ENCODE results near the gene NR3C2.

The NR3C2 gene

GRCh38 chr4:148273501-148273986 lies 168.7 kb downstream of the NR3C2 start:
- H3K4me3 ChIP-seq (ENCODE audit: low read length), result no peak overlapping the region
- no peak for TF ChIP-seq CTCF (conservative IDR thresholded peaks at IDR 0.05; ENCODE audit: low read depth, low read length)
- no peak for DNase-seq (ENCODE audit: low read depth)

- no peak overlapping the region for H3K4me3 ChIP-seq (ENCODE audit: low read length)
- no peak for TF ChIP-seq CTCF (conservative IDR thresholded peaks at IDR 0.05; ENCODE audit: low read depth, low read length)
- no peak for DNase-seq (ENCODE audit: low read depth)
These were observed 171.0 kb downstream of the NR3C2 start for GRCh38 chr4:148271166-148271565.

GRCh38 chr4:148270630-148271029 lies 171.6 kb downstream of the NR3C2 start:
- no peak for TF ChIP-seq CTCF (conservative IDR thresholded peaks at IDR 0.05; ENCODE audit: low read depth, low read length)
- DNase-seq (ENCODE audit: low read depth), result no peak
- H3K4me3 ChIP-seq (ENCODE audit: low read length), result no peak overlapping the region

- H3K4me3 ChIP-seq (ENCODE audit: low read length), result no peak overlapping the region
- DNase-seq (ENCODE audit: low read depth), result no peak
- no peak for TF ChIP-seq CTCF (conservative IDR thresholded peaks at IDR 0.05; ENCODE audit: low read depth, low read length)
These were observed 173.4 kb downstream of the NR3C2 start for GRCh38 chr4:148268835-148269234.

GRCh38 chr4:148266921-148267320 lies 175.3 kb downstream of the NR3C2 start:
- H3K4me3 ChIP-seq (ENCODE audit: low read length), result no peak overlapping the region
- DNase-seq (ENCODE audit: low read depth), result no peak
- no peak for TF ChIP-seq CTCF (conservative IDR thresholded peaks at IDR 0.05; ENCODE audit: low read depth, low read length)

- TF ChIP-seq CTCF (conservative IDR thresholded peaks at IDR 0.05; ENCODE audit: low read depth, low read length), result no peak
- no peak for DNase-seq (ENCODE audit: low read depth)
- H3K4me3 ChIP-seq (ENCODE audit: low read length), result no peak overlapping the region
These were observed 176.0 kb downstream of the NR3C2 start for GRCh38 chr4:148266240-148266639.

- no peak for TF ChIP-seq CTCF (conservative IDR thresholded peaks at IDR 0.05; ENCODE audit: low read depth, low read length)
- DNase-seq (ENCODE audit: low read depth), result no peak
- H3K4me3 ChIP-seq (ENCODE audit: low read length), result no peak overlapping the region
These were observed 176.6 kb downstream of the NR3C2 start for GRCh38 chr4:148265627-148266026.
